Neural progenitor cell (in vitro differentiated cells): Measurements from ENCODE around the gene FAM193A.

Experiments used
- CTCF ChIP-seq: fragments of 200-600 bp; sonication (generic); IDR thresholded peaks from 2 replicates; pipeline ENCODE4 v1.5.1; 2017; ENCODE audit warnings: antibody characterized with exemption, mild to moderate bottlenecking
- EZH2phosphoT487 ChIP-seq: fragments of 200-600 bp; sonication (generic); IDR thresholded peaks from 2 replicates; pipeline ENCODE4 v1.6.1; 2017; ENCODE audit warnings: antibody characterized with exemption

DNA sequence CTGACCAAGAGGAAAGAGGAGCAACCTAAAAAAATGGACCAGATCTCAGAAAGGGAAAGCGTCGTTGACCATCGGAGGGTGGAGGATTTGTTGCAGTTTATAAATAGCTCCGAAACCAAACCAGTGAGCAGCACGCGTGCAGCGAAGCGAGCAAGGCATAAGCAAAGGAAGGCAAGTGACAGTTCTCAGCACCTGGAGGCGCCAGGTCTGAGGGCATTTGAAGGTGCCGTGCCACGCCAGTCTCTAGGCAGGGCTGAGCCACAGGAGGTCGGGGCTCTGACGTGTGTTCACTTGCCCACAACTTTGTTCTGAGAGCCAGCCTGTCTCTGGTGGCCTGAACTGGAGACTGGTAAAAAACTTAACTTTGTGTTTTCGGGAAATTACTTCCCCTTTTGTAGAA, 160.0 kb downstream of the FAM193A start:
- TF ChIP-seq CTCF, result no peak
- TF ChIP-seq EZH2phosphoT487, result no peak
